ENCODE results near the gene DEPDC4.

Gene DEPDC4

GRCh38 chr12:100266835-100267602 is at the start of gene DEPDC4, which contains the start of gene SCYL2 (continued):
- TF ChIP-seq, protein P1, sequence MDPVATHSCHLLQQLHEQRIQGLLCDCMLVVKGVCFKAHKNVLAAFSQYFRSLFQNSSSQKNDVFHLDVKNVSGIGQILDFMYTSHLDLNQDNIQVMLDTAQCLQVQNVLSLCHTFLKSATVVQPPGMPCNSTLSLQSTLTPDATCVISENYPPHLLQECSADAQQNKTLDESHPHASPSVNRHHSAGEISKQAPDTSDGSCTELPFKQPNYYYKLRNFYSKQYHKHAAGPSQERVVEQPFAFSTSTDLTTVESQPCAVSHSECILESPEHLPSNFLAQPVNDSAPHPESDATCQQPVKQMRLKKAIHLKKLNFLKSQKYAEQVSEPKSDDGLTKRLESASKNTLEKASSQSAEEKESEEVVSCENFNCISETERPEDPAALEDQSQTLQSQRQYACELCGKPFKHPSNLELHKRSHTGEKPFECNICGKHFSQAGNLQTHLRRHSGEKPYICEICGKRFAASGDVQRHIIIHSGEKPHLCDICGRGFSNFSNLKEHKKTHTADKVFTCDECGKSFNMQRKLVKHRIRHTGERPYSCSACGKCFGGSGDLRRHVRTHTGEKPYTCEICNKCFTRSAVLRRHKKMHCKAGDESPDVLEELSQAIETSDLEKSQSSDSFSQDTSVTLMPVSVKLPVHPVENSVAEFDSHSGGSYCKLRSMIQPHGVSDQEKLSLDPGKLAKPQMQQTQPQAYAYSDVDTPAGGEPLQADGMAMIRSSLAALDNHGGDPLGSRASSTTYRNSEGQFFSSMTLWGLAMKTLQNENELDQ (tag by site-specific recombination; IDR thresholded peaks at IDR 0.05; ENCODE audit: low read depth): no peak
- TF ChIP-seq ZNF792 (tag by site-specific recombination; IDR thresholded peaks at IDR 0.05): no peak
- TF ChIP-seq, protein P2, sequence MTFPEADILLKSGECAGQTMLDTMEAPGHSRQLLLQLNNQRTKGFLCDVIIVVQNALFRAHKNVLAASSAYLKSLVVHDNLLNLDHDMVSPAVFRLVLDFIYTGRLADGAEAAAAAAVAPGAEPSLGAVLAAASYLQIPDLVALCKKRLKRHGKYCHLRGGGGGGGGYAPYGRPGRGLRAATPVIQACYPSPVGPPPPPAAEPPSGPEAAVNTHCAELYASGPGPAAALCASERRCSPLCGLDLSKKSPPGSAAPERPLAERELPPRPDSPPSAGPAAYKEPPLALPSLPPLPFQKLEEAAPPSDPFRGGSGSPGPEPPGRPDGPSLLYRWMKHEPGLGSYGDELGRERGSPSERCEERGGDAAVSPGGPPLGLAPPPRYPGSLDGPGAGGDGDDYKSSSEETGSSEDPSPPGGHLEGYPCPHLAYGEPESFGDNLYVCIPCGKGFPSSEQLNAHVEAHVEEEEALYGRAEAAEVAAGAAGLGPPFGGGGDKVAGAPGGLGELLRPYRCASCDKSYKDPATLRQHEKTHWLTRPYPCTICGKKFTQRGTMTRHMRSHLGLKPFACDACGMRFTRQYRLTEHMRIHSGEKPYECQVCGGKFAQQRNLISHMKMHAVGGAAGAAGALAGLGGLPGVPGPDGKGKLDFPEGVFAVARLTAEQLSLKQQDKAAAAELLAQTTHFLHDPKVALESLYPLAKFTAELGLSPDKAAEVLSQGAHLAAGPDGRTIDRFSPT (tag by site-specific recombination; IDR thresholded peaks at IDR 0.05): no peak
- no peak for TF ChIP-seq ZNF274 (IDR thresholded peaks at IDR 0.05; ENCODE audit: low read length)
- no peak for TF ChIP-seq ZNF274 (tag by site-specific recombination; IDR thresholded peaks at IDR 0.05; ENCODE audit: borderline replicate concordance)
- peak; percentile 89 for TF ChIP-seq ZNF366 (tag by site-specific recombination; conservative IDR thresholded peaks at IDR 0.05)
- TF ChIP-seq ZNF549 (tag by site-specific recombination; IDR thresholded peaks at IDR 0.05): no peak
- no peak for TF ChIP-seq OSR2 (tag by site-specific recombination; IDR thresholded peaks at IDR 0.05)
- no peak for TF ChIP-seq GLI2 (tag by site-specific recombination; IDR thresholded peaks at IDR 0.05; ENCODE audit: borderline replicate concordance, low read depth)
- TF ChIP-seq ZNF488 (tag by site-specific recombination; IDR thresholded peaks at IDR 0.05): no peak
- TF ChIP-seq ZNF132 (tag by site-specific recombination; IDR thresholded peaks at IDR 0.05; ENCODE audit: borderline replicate concordance): no peak
- no peak for TF ChIP-seq ZNF558 (tag by site-specific recombination; IDR thresholded peaks at IDR 0.05)
- no peak; the same call in none of the 2 replicates for TF ChIP-seq ZXDB (tag by site-specific recombination; IDR thresholded peaks at IDR 0.05)
- TF ChIP-seq ZNF785 (tag by site-specific recombination; IDR thresholded peaks at IDR 0.05): no peak
- no peak for TF ChIP-seq SCRT2 (tag by site-specific recombination; IDR thresholded peaks at IDR 0.05)
- no peak for TF ChIP-seq ZNF843 (tag by site-specific recombination; IDR thresholded peaks at IDR 0.05)
- TF ChIP-seq ELK4 (IDR thresholded peaks at IDR 0.05; ENCODE audit: borderline replicate concordance, low read depth, low read length): no peak
- no peak for TF ChIP-seq PRDM1 (tag by site-specific recombination; IDR thresholded peaks at IDR 0.05)
- no peak; the same call in 1 of the 2 replicates for TF ChIP-seq KLF7 (tag by site-specific recombination; IDR thresholded peaks at IDR 0.05; ENCODE audit: borderline replicate concordance)
- no peak for TF ChIP-seq ZNF677 (tag by site-specific recombination; IDR thresholded peaks at IDR 0.05)
- no peak for TF ChIP-seq ZNF510 (tag by site-specific recombination; IDR thresholded peaks at IDR 0.05; ENCODE audit: insufficient replicate concordance)
- TF ChIP-seq, protein P3, sequence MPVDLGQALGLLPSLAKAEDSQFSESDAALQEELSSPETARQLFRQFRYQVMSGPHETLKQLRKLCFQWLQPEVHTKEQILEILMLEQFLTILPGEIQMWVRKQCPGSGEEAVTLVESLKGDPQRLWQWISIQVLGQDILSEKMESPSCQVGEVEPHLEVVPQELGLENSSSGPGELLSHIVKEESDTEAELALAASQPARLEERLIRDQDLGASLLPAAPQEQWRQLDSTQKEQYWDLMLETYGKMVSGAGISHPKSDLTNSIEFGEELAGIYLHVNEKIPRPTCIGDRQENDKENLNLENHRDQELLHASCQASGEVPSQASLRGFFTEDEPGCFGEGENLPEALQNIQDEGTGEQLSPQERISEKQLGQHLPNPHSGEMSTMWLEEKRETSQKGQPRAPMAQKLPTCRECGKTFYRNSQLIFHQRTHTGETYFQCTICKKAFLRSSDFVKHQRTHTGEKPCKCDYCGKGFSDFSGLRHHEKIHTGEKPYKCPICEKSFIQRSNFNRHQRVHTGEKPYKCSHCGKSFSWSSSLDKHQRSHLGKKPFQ (tag by site-specific recombination; IDR thresholded peaks at IDR 0.05): no peak
- no peak for TF ChIP-seq YY2 (tag by site-specific recombination; IDR thresholded peaks at IDR 0.05)
- no peak for TF ChIP-seq ZNF202 (tag by site-specific recombination; IDR thresholded peaks at IDR 0.05; ENCODE audit: borderline replicate concordance)
- no peak for TF ChIP-seq ZNF776 (tag by site-specific recombination; IDR thresholded peaks at IDR 0.05; ENCODE audit: borderline replicate concordance)
- TF ChIP-seq ZNF600 (tag by site-specific recombination; IDR thresholded peaks at IDR 0.05): peak; percentile 100
- no peak for TF ChIP-seq ZNF791 (tag by site-specific recombination; IDR thresholded peaks at IDR 0.05)
- TF ChIP-seq ZNF707 (tag by site-specific recombination; IDR thresholded peaks at IDR 0.05): no peak
- TF ChIP-seq, protein P4, sequence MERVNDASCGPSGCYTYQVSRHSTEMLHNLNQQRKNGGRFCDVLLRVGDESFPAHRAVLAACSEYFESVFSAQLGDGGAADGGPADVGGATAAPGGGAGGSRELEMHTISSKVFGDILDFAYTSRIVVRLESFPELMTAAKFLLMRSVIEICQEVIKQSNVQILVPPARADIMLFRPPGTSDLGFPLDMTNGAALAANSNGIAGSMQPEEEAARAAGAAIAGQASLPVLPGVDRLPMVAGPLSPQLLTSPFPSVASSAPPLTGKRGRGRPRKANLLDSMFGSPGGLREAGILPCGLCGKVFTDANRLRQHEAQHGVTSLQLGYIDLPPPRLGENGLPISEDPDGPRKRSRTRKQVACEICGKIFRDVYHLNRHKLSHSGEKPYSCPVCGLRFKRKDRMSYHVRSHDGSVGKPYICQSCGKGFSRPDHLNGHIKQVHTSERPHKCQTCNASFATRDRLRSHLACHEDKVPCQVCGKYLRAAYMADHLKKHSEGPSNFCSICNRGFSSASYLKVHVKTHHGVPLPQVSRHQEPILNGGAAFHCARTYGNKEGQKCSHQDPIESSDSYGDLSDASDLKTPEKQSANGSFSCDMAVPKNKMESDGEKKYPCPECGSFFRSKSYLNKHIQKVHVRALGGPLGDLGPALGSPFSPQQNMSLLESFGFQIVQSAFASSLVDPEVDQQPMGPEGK (tag by site-specific recombination; IDR thresholded peaks at IDR 0.05): peak; percentile 96
- TF ChIP-seq BCL11A (tag by site-specific recombination; IDR thresholded peaks at IDR 0.05; ENCODE audit: low read depth): no peak
- no peak for TF ChIP-seq ZNF169 (tag by site-specific recombination; IDR thresholded peaks at IDR 0.05)

Measured in HEK293 (cell line).